Activated gamma-delta T cell treated with Interleukin-2 at 50 U/mL for 16 hours (primary cell): ENCODE measurements around the gene FGF19.
"Not testable (repeated sequence)": the region's sequence is repeated elsewhere in the genome, so short reads cannot be mapped to it uniquely, and the experiment has no call there.

Source experiments
- DNase-seq: peaks from one replicate; pipeline ENCODE4 v3.0.0-alpha.2; 2020

The FGF19 gene

DNA sequence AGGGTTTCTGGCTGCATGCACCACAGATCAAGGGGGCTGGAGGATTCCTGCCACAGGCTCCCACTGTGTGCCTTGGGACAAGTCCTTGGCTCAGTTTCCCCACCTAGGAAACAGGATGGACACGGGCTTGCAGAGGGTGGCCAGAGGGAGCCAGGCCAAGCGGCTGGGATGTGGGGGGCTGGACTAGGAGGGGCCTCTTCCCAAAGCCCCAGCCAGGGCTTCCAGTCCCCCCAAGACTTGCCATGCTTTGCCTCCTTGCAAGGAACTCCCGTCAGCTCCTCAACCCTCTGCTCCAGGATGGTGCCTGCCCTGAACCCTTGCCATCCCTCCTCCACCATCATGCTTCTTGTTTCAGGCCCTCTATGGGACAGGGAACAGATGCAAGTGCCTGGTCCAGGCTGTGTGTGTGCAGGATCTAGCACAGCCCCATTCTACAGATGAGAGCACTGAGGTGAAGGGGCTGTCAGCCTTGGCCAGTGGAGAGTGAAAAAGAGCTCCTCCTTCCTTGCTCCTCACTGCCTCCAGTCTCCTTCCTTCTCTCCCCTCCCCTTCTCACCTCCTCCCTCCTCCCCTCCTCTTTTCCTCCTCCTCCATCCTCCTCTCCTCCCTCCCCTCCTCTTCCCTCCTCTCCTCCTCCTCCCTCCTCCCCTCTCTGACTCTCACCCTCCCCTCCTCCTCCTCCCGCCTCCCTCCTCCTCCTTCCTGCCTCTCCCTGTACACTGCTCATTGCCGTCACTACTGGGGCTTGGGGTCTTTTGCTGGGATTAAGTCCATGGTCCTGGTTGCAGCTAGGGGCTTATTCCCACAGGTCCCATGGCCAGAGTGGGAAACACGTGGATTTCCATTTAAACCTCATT is 13.3 kb upstream of the FGF19 start:
- DNase-seq, result no peak

- no peak for DNase-seq
Measured at GRCh38 chr11:69716099-69716498, 12.3 kb upstream of the FGF19 start.

GRCh38 chr11:69715446-69715845 is 11.6 kb upstream of the FGF19 start:
- no peak for DNase-seq

- peak; percentile 14 for DNase-seq
Measured at GRCh38 chr11:69711822-69712801, 8.3 kb upstream of the FGF19 start.

- no peak for DNase-seq
Measured at GRCh38 chr11:69708736-69709401, 5.0 kb upstream of the FGF19 start.

DNA sequence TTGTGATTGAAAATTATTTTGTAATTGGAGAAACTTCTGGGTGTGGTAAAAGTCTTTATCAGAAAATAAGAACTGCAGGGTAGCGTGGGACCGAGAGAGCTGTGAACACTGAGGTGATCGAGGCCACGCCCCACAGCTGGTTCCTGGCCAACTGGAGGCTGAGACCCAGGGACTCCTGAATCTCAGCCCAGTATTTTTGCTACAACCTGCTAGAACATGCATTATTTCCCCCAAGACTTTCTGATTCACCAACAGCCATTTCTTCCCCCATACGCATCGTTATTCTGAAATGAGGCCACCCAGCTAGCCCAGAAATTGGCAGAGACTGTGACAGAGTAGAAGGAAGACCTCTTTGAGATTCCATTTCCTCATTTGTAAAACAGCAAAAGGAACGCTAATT is 3.4 kb upstream of the FGF19 start:
- DNase-seq, result no peak

- no peak for DNase-seq
Measured at GRCh38 chr11:69705901-69706787, 2.3 kb upstream of the FGF19 start.

DNA sequence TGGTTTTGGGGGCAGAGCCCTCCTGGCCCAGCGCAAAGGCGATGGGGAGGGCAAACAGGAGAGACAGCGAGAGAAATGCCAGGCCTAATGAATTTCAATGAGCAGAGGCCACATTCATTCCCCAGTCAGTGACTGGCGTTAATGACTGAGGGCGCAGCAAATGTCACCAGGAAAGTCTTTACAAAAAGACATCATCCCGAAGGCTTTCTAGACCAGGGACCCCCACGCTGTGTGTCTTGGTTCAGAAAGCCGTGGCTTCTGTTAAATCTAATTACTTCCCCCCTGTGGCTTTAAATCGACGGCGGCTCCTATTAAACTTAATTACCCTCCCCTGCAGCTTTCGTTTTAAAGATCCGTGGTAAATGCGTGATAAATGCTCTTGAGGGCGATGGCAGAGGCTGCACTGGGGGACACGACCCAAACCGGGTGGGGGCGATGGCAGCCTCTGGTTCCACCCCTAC is 1.6 kb upstream of the FGF19 start:
- no peak for DNase-seq

DNA sequence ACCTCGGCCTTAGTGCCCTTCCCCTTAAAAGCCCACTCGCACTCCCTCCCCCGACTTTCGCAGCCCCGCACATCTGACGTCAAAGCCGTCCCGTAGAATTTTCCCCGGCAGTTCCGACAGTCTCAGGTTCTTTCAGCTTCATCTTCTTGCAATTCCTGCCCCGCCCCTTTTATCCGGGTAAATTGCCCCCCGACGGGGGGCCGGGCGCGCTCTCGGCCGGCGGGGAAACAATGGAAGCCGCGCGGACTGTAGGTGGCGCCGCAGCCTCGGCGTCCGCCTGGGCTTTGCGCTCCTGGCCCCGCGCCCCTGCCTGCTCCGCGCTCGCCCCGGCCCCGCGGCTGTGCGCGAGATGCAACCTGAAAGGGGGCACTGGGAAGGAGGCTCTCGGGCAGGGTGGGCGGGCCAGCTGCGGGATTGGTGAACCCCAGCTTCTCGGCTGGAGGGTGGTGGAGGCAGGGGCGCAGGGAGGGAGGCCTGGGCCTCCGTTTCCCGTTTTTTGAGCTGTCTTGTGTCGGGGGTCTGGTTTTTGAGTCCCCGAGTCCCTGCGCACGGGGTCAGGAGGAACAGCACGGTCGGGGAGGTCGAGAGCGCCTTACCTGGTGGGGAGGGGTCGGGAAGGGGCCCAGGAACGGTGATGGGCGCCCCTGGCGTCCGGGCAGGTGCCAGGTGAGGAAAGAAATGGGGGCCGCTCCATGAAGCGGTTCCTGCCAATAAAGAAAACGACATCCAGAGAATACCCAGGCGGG is 859 bp upstream of the FGF19 start:
- DNase-seq, result no peak

GRCh38 chr11:69703453-69703767 is 412 bp downstream of the FGF19 start:
- no peak for DNase-seq

DNA sequence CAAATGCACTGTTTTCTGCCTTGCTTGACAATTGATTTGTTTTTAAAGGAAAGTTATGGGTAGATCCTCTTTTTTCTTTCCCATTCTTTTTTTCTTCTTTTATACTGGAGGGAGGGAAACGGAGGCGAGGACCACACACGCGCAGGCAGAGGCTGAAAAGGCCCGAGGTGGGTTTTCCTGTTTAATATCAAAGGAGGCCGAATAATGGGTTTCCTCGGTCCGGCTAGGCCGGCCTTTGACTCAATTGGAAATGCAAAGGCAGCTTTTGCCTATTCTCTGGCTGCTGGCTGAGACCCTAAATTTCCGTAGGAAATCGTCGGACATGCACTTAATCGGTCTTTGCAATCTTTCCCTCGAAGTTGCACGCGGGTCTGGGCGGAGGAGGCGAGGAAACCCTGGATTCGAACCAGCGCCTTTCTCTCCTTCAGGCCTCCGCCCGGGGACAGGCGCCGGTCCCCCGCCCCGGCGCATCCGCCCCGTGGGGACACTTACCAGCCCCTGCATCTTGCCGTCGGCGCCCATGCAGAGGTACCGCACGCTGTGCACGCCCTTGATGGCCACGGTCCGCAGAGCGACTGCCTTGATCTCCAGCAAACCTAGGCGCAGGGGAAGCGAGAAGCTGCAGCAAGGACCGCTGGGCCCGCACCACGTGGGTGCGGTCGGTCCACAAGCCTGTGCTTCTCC is 911 bp downstream of the FGF19 start:
- DNase-seq, result no peak

DNA sequence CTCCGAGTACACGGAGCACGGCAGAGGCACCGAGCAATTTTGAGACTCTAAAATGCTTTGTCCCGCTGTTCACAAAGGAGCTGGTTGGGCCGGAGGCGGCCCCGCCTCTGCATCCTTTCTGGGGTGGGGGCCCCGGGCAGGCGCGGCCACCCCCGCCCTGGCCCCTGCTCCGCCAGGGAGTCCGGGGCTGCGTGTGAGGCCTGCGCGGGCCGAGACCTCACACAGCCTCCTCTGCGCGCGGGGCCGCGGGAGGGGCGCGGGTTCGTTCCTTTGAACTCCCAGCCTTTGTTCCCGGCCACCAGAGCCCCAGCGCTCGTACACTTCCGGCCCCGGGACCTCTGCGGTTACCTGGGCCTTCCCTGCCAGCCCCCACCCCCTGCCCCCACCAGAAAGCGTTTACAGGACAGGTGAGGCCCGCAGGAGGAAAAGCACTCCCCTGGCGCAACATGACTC is 1.6 kb downstream of the FGF19 start:
- DNase-seq, result no peak

- DNase-seq, result no peak
Measured at GRCh38 chr11:69700278-69701140, 3.3 kb downstream of the FGF19 start.

- DNase-seq, result no peak
Measured at GRCh38 chr11:69699213-69699612, 4.6 kb downstream of the FGF19 start.

- DNase-seq, result no peak
Measured at GRCh38 chr11:69698362-69698761, 5.5 kb downstream of the FGF19 start.

DNA sequence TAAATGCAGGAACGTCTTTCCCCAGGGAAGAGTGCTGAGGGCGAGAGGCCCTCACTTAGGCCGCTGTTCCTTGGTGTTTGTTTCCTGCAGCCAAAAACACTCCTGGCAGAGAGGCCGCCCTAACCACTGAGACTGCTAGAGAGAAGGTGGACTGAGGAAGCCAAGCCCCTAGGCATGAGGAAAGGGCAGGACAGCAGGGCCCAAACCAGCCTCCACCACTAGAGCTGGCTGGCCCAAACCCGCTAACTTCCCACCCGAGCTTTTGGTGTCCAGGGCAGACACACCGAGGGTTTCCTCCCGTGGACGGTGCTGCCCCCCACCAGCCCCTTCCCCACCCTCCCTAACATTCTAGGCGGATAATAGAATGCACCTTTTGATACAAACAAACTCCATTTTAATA is 6.0 kb downstream of the FGF19 start:
- no peak for DNase-seq

GRCh38 chr11:69697469-69697843 is 6.4 kb downstream of the FGF19 start:
- DNase-seq, result no peak

DNA sequence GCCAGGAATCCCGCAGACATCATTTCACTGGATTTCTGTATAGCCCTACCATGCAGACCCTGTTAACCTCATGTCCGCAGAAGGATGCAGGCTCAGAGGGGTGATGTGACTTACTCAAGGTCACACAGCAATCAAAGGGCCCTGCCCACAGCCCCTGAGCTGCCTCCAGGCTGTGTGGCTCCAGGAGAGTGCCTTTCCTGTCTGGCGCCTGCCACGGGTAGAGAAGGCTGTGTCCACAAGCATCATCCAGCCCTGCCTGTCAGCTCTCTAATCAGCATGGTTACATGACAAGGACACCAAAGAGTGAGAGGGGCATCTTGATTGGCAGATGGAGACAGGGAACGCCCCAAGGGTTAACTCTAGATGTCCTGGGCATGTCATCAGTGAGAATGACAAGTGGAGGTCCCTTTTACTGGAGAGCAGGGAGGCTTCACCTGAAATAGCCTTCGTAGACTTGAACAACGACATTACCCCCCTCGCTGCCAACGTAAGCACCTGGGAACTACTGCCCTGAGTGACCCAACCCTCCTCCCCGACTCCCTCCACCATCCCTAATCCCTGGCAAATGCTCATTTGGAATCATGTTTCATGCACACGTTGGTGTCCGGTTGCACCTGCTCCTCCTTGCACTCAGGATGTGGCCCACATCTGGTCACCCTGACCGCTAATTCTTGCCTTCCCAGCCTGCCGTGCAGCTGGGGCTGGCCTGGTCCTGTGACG is 6.9 kb downstream of the FGF19 start:
- DNase-seq, result no peak

- not testable (repeated sequence) for DNase-seq
Measured at GRCh38 chr11:69695995-69696394, 7.8 kb downstream of the FGF19 start.
